ENCODE results near the gene ATXN2.
A peak's percentile ranks its signal among the peaks of the same experiment; 100 is the strongest.
"Not testable (repeated sequence)": the region's sequence is repeated elsewhere in the genome, so short reads cannot be mapped to it uniquely, and the experiment has no call there.

The ATXN2 gene

DNA sequence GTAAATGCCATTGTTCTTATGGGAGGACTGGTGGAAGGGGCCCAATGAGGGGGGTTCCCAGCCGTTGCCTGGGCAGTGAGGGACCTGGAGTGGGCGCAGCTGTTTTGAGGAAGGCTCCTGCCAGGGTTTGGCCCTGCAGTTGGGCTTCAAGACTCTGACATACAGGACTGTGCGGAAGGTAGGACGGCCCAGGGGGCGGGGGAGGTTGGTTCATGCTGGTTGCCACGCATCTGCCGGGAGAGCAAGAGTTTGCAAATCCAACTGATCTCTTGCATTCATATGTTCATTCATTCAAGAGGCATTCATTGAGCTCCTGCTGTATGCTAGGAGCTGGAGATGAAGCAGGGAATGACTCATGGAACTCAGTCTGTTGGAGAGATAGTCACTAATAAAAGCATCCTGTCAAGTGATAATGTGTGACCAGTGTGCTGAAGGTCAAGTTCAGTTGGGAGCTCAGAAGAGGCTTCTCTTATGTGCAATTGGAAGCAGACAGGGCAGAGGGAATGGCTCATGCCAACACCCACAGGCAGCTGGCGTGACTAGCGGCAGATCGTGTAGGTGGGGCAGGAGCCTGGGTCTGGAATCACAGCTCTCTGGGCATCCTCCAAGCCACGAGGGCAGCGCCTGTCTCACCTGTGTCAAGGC is 185.6 kb downstream of the ATXN2 start:
- DNase-seq, result no peak

DNA sequence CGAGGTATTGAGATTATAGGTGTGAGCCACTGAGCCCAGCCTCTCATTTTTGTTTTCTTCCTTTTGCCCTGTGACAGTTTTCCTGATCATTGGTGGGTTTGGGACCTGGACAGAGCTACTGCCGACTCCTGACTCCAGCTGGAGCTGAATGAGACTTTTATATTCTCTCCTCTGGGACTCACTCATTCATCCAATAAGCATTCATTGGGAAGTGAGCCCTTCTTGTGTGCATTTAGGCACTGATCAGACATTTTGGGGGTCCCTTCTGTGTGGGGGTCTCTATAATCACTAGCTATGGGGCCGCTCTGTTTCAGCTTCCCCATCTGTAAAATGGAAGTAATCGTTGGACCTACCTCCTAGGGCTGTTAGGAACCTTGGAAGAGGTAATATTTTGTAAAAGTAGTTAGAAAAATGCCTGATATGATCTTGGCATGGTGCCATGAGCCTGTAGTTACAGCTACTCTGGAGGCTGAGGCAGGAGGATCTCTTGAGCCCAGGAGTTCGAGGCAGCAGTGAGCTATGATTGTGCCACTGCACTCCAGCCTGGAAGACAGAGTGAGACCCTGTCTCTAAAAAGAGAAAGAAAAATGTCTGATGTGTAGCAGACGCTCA is 186.2 kb downstream of the ATXN2 start:
- no peak for DNase-seq

DNA sequence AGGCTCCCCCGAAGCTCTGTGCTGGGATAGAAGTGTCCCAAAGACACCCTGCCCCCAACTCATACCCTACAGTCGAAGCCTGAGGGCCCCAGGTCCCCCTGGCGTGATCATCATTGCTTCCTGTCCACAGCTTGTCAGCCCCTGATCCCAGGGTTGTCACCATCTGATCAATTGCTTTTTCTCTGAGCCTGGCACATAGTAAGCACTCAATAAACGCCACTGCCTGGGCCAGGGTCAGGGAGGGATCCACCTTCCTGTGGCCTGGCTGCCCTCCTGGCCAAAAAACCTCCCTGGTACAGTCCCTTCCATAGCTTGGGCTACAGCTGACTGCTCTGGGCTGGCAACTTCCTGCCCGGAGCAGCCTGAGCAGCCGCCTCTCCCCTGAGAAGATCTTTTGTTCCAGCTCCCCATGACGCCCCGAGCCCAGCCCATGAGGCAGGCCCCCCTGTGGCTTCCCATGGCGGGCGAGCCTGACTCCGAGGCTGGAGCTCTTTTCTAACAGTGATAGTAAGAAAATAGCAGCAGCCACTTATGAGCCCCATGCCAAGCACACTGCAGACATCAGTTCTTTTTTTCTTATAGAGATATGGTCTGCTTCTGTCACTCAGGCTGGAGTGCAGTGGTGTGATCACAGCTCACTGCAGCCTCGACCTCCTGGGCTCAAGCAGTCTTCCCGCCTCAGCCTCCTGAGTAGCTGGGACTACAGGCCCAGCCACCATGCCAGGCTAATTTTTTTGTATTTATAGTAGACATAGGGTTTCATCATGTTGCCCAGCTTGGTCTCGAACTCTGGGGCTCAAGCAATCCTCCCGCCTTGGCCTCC is 186.9 kb downstream of the ATXN2 start:
- peak; percentile 49 for DNase-seq

DNA sequence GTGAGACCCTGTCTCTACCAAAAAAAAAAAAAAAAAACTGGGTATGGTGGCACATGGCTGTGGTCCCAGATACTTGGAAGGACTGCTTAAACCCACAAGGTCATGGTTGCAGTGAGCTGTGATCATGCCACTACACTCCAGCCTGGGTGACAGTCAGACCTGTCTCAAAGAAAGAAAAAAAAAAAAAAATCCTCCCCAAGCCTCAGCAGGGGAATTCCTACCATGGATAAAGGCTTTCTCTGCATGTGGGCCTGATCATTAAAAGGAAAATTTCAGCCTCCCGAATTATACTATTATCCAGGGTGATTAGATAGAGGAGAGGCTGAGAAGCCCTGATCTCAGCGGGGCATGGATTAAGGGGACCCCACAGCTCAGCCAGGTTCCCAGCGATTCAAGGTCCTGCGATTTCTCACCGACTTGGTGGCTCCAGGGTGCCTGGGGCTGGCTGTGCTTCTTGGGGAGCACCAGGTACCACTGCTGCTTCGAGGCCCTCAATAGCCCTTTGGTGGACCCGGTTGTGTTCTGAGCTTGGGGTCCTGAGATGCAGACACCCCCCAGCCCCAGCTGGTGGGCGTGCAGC is 187.8 kb downstream of the ATXN2 start:
- no peak for DNase-seq

DNA sequence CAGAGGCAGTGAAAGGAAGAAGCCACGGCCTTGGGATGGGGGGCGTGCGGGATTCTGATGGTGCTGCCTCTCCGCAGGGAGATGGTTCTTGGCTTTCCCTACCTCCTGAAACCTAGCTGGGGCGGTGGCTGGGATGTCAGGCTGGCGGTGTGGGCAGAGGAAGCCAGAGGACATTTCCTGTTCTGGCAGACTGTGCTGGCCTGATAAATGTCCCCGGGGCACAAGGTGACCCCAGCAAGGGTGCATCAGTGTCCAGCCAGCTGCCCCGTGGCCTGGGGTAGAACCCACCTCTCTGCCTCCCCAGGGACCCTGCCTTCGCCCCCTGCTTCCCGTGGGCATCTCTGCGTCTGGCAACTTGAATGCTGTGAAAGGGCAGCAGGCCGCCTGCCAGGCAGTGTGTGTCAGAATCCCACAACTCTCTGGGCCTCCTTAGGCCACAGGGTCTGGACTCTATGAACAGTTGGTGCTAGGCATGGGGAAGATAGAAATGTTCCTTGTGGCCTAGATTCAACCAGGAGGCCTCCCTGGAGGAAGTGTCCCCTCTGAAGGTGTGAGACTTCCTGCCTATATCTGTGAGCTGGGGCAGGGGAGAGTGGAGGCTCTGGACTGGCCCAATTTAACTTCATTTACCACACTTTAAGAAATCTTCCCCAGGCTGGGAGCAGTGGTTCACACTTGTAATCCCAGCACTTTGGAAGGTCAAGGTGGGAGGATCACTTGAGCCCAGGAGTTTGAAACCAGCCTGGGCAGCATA is 188.5 kb downstream of the ATXN2 start:
- no peak for DNase-seq

DNA sequence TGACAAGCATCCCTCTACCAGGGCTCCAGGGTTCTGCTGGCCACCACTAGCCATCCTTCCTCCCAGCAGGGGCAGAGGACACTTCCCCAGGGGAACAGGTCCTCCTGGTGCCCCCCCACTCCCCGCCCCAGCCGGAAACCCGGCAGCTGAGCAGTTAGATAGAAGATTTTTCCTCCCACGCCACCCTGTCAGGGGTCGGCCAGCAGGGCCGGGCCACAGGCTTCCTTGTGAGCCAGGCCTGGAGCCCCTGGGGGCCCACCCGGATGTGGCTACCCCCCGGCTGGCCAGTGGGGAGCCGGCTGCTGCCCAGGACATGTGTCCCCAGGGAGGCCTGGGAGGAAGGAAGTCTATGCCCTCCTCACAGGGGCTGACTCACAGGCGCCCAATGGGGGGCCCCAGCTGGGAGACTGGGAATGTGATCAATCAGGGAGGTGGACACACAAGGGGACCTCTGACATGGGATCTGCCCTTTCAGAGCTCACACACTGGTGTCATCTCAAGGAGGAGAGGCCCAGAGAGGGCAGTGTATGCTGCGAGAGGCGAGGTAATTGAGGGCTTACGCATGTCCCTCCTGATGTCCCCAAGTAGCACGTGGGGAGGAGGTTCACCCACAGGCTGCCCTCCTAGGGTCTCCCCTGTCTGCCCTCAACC is 189.2 kb downstream of the ATXN2 start:
- DNase-seq, result peak; percentile 57

DNA sequence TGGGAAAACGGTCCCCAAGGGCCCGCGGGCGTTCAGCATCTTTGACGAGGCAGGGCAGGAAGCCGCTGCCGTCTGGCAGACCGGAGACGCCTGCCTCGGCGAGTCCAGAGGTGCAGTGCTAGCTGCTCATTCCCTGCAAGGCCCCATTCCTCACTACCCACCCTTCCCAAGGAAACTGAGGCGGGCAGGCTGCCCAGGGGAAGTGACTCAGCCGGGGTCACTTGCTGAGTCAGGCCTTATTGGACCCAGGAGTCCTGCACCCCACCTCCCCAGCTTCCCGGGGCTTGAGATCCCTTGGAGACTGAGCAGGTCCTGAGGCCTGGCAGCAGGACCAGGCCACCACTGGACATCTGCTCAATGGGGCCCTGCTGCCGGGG is 189.7 kb downstream of the ATXN2 start:
- peak; percentile 54 for DNase-seq

DNA sequence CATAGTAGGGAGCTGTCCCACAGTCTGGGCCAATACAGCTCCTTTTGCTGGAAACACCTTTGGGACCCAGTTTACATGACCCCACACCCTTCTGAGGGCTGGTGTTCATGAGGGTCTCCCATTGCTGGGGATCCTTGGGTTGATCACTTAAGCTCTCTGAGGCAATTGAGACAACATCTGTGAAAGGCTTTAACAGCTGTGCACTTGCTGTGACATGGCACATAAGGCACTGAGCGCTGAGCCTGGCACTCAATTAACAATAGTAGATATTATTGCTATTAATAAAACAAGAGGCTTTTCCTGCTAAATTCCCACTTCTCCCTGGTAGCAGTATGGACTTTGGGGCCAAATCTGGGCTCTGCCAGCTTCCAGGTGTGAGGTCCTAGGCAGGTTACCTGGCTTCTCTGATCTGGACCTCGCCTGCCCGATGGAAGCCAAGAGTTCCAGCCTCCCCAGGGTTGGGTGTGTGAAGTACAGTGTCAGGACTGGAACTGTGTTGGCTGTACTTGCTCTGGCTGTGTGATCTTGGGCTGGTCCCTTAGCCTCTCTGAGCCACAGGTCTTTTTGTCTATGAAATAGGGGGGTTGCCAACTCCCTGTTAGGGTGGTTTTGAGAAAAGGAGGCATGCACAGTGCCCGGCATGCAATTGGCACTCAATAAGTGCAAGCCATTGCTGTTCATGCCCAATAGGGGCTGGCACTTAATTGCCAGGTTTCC is 190.3 kb downstream of the ATXN2 start:
- no peak for DNase-seq

DNA sequence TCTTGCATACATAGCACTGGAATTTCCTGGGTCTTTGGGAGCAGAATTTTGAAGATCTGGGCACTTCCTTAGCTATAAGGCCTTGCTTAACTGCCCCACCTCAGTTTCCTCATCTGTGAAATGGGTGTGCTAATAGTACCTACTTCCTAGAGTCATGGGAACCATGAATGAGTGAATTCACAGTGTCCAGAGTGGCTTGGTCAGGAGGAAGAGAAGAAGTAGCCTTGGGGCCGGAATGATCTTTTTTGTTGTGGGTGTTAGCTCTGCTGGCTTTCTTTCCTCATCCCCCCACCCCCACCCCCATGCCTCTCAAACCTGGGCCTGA is 191.0 kb downstream of the ATXN2 start:
- no peak for DNase-seq

DNA sequence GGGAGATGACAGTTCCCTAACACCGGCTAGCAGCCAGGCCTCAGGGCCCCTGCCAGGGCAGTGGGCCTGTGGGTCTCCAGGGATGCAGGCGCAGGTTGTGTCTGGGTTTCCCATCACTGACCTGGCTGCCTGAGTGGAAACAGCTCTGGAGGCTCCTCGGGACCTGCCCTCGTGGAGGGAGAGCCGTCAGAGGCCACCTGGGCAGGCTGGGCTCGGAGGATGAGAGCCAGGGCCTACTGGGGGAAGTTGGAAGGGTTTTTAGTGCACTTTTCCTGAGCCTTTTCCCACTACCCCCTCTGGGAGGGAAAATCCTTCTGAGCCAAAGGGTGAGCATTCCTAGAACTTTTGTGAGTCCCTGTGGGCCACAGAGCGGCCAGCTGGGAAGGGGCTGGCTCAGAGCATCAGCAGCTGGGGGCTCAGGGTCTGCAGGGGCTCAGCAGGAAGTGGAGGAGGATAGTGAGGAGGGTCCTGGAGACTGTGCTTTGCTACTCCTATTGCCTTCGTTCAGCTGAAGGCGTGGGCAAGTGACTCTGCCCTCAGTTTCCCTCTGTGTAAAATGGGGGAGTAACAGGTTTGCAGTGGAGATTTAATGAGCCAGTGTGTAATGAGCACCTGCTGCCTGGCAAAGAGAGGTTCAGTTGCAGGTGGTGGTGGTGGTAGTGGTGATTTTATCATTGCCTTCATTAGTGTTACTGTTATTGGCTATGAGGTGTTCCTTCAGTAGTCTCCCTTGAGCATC is 191.6 kb downstream of the ATXN2 start:
- DNase-seq, result no peak

DNA sequence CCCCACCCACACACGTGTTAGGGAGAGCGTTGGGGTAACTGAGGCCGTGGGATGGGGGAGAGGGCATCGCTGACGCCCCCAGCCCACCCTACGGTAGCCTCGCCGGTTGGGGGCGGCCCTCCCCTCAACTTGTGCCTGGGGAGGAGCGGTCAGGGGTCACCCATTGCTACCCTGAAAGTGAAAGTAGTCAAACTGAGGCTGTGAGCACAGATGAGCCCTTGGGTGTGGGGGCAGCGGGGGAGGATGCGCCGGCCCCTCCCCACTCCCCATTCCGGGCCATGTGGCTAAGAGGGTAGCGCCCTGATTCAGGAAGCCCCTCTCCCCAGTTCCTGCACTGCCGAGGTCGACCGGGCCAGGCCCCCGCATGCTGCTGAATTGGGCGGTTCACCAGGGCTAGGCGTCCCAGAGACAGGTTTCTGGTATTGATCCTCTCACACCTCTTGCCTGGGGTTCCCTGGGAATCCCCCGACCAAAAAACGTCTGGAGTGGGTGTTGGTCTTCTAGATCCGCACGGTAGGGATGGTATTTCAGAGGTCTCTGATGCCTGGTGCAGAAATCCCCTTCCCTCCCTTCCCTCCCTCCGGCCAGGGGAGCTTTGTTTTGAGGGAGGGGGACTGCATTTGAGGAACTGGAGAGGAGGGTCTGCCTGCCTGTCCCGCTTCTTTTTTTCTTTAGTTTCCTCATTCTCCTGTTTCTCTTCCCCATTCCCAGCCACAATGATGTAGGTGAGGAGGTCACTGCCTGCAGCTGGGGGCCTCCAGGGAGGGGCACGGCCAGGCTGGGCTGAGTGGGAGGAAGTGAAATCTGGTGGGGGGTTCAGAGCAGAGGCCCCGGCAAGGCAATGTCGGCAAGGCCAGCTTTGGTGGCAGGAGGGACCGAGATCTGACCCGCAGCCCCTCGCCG is 192.4 kb downstream of the ATXN2 start:
- peak; percentile 48 for DNase-seq

DNA sequence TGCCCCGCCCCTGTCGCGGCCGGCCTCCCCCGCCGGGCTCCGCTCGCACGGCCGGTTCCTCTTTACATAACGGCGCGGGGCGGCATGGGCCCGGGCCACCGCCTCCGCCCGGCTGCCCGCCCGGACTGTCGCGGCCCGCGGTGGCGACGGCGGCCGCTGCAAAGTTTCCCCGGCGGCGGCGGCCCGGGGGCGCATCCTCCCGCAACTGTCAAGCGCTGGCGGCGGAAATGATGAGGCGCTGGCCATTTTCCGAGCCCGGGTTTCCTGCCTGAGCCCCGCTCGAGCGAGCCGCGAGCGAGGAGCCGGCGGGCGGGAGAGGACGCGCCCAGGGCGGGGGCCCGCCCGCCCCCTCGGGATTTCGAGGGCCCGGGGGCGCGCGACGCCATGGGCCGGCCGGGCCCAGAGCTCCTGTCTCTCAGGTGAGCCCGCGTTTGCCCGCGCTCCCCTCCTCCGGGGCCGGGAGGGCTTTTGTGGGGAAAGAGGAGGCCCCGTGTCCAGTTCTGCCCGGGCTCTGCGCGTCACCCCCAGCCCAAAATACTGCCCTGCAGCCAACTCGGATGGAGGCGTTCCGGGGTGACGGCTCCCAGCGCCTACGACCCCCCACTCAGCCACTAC is 193.1 kb downstream of the ATXN2 start, which contains the start of gene SH2B3:
Gene SH2B3 (plus strand): TSS at position 65 of the 615 bp plus-strand sequence. CDS start 12,223 bp downstream, outside the sequence.
- peak; percentile 83 for DNase-seq

DNA sequence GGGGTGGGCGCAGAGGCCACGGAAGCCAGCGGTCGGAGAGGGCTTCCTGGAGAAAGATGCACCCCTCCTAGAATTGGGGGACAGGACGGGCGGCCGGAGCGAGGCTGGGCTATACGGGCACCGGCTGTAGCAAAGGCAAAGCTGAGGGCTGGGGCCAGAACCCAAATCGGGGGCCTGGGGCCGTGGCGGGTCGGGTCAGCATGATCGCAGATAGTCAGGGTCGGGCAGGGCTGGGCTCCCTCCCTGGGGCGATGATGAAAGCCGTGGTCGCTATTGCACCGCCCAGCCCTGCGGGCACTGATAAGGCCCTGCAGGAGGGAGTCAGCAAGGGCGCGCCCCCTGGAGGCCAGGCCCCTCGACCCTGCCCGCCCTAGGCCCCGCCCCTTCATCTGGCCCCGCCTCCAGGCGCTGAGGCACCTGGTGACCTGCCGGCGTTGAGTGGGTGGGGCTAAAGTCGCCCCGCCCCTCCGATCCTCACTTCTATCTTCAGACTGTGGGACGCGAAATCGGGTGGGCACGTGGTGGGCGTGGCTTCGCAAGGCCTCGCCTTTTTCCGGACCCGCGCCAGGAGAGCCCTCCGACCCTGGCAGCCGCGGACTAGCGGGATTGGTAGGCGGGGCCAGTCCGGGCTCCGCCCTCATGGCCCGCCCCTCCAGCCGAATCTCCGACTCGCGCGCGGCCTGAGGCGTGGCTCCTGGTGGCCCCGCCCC is 193.8 kb downstream of the ATXN2 start:
- peak; percentile 99 for DNase-seq

DNA sequence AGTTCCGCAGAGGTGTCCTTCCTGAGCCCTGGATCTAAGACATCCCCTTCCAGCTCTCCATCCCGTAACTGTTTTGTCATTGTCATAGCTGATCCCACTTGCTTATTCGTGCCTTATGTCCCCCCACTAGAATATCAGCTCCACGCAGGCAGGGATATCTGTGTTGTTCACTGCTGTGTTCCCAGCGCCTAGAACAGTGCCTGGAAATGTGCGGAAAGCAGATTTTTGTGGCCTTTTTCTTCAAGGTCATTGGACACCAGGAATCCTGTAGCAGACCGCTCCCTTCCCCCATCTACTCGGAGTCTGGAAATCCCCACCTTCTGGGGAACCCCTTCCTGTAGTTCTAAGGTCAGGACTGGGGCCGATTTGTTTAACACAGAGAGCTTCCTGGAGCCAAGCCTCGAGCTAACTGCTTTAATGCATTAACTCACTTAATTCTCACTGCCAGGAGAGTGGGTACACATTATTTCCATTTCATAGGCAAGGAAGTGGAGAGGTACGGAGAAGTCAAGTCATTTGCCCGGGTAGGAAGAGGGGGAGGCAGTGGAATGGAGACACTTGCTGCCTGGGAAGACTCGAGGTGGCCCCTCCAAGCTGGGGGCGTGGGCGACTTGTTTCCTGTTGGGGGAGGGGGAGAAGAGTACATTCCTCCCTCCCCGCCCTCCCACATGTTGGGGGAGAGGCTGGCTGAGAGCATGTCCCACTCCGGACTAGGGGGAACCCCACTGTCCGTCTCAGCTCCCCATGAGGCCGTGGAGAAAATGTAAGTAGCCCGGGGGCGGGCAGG is 194.6 kb downstream of the ATXN2 start:
- peak; percentile 40 for DNase-seq

DNA sequence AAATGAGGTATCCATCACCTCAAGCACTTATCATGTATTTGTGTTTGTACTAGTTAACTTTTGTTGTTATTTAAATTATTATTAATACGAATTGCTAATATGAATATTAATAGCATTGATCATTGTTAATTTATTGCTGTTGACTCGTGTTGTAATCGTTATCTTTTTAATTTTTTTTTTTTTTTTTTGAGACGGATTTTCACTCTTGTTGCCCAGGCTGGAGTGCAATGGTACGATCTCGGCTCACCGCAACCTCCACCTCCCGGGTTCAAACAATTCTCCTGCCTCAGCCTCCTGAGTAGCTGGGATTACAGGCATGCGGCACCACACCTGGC is 196.7 kb downstream of the ATXN2 start:
- not testable (repeated sequence) for DNase-seq
